CD4-positive, CD25-positive, alpha-beta regulatory T cell (primary cell): Measurements from ENCODE around the gene DDX10. TPM values are rescaled to one million over a fixed set of nuclear protein-coding genes. Genes with fewer than 3 reads are reported as not detected.
"Not testable (repeated sequence)": the region's sequence is repeated elsewhere in the genome, so short reads cannot be mapped to it uniquely, and the experiment has no call there.

Source experiments
- ATAC-seq, 2 donors: fragments of 150-1000 bp; cut with Tn5 transposase; one replicate each; pipeline ENCODE4 v1.10.0; 2021; ENCODE audit warnings: low read depth in 2 of 2, moderate number of reproducible peaks in 2 of 2, moderate library complexity in 1 of 2
- DNase-seq, 3 donors: peaks; one replicate each; pipeline versions ENCODE4 v3.0.0 to v3.0.0-alpha.2; 2012 to 2022; ENCODE audit warnings: mixed read lengths in 1 of 3
- H3K27ac ChIP-seq: one replicate; pipeline ENCODE4 v1.7.0; 2013; ENCODE audit warnings: mild to moderate bottlenecking, low read length; ENCODE audit not compliant: insufficient read depth, poor library complexity, severe bottlenecking
- H3K27me3 ChIP-seq: one replicate; pipeline ENCODE4 v1.7.0; 2013; ENCODE audit warnings: low read length; ENCODE audit not compliant: control insufficient read depth, insufficient read depth
- H3K36me3 ChIP-seq: one replicate; pipeline ENCODE4 v1.7.0; 2013; ENCODE audit warnings: mild to moderate bottlenecking, low read length, moderate library complexity; ENCODE audit not compliant: control insufficient read depth, insufficient read depth
- H3K4me1 ChIP-seq: 2 replicates; pipeline ENCODE4 v1.7.0; 2013; ENCODE audit warnings: mild to moderate bottlenecking, low read length; ENCODE audit not compliant: insufficient read depth, control insufficient read depth, poor library complexity, severe bottlenecking
- H3K4me3 ChIP-seq: one replicate; pipeline ENCODE4 v1.7.0; 2013; ENCODE audit warnings: low read depth, mild to moderate bottlenecking, low read length, moderate library complexity
- H3K9me3 ChIP-seq, 2 experiments: 1 replicate in 1 of 2; 2 replicates in 1 of 2; pipeline ENCODE4 v1.7.0; 2013; ENCODE audit warnings: low read length in 2 of 2, mild to moderate bottlenecking in 1 of 2, moderate library complexity in 1 of 2; ENCODE audit not compliant: control insufficient read depth in 2 of 2
- H3K27ac Mint-ChIP-seq, 3 donors: one replicate each; pipeline ENCODE4 v1.8.0; 2020 to 2022; ENCODE audit warnings: mild to moderate bottlenecking in 3 of 3, mixed read lengths in 3 of 3, moderate library complexity in 2 of 3
- H3K27me3 Mint-ChIP-seq: one replicate; pipeline ENCODE4 v1.8.0; 2022; ENCODE audit warnings: mild to moderate bottlenecking, mixed read lengths
- H3K36me3 Mint-ChIP-seq: one replicate; pipeline ENCODE4 v1.8.0; 2020; ENCODE audit warnings: mixed read lengths
- H3K4me1 Mint-ChIP-seq, 4 donors: one replicate each; pipeline ENCODE4 v1.8.0; 2020 to 2022; ENCODE audit warnings: mixed read lengths in 4 of 4, mild to moderate bottlenecking in 1 of 4
- H3K4me3 Mint-ChIP-seq, 4 donors: one replicate each; pipeline ENCODE4 v1.8.0; 2020 to 2022; ENCODE audit warnings: mild to moderate bottlenecking in 4 of 4, mixed read lengths in 4 of 4, moderate library complexity in 3 of 4
- H3K9me3 Mint-ChIP-seq, 7 donors: one replicate each; pipeline ENCODE4 v1.8.0; 2020 to 2022; ENCODE audit warnings: mixed read lengths in 7 of 7, mild to moderate bottlenecking in 3 of 7, moderate library complexity in 2 of 7
- polyA plus RNA-seq, 4 donors: library from polyadenylated mRNA; unstranded; fragments of 300-500 nt; fragmentation: Illumina TruSeq; gene quantifications; one replicate each; pipeline ENCODE4 v1.2.3, GENCODE V29; 2021
- total RNA-seq: library from RNA; stranded (reverse); gene quantifications from one replicate; pipeline ENCODE4 v1.2.3, GENCODE V29; 2022

Gene DDX10
- total and polyA plus RNA-seq, 5 donors from 2014 or later: 10.5 to 23.3 (median 14.0) TPM

DNA sequence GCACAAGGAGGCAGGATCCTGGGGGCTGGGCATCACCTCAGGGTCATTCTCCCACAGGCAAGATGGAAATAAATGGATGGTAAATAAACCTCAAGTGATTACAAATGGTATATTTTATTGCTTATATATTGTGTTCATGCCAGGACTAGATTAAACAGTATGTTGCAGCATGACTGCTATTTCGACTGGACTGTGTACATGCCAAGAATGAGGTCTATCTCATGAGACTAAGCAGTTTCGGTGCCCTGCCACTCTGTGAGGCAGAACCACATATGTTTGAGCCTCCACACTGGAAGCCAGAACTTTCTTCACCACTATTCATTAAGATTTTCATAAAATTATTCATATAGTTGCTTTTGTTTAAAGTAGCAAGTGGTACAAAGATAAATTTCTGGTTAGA is 140.2 kb downstream of the DDX10 start:
- ATAC-seq: no peak
- Histone ChIP-seq H3K36me3 (no peaks in the 10 kb centered on the region), H3K4me3 (no peak overlapping the region), H3K9me3 (no peaks in the 10 kb centered on the region), H3K27ac (no peak overlapping the region), H3K4me1 (no peaks in the 10 kb centered on the region), H3K27me3 (no peaks in the 10 kb centered on the region)
- H3K4me1 Mint-ChIP-seq: peaks cover 0 to 9% (median 3%) of the 10 kb centered on the region in 4 donors
- no peak overlapping the region for H3K4me3 Mint-ChIP-seq
- peaks cover 13% of the 10 kb centered on the region for H3K36me3 Mint-ChIP-seq
- no peak overlapping the region for H3K27ac Mint-ChIP-seq
- peaks cover 0 to 8% (median 0%) of the 10 kb centered on the region in 7 donors for H3K9me3 Mint-ChIP-seq
- no peaks in the 10 kb centered on the region for H3K27me3 Mint-ChIP-seq
- DNase-seq: no peak

DNA sequence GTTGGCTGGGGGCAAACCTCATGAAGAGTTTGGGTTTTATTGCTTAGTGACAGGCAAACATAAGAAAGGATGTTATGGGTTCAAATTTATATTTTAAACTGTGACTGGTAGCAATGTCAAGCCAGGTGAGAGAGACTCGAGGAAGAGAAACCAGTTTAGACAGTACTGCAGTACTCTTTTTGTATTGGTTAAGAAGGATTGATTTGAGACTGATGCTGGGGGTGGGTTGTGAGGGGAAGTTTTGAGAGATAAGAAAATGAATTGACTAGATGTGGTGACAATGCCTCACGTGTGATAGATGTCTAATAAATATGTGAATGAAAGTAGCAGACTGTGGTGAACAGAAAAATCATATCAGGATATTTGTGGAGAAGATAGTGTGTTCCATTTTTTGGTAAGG is 142.4 kb downstream of the DDX10 start:
- DNase-seq (no peak), ATAC-seq (no peak)
- Mint-ChIP-seq H3K27ac (no peak overlapping the region), H3K9me3 (peaks cover 0 to 8% (median 0%) of the 10 kb centered on the region in 7 donors), H3K27me3 (no peaks in the 10 kb centered on the region), H3K36me3 (peaks cover 17% of the 10 kb centered on the region), H3K4me3 (no peak overlapping the region), H3K4me1 (peaks cover 0 to 5% (median 4%) of the 10 kb centered on the region in 4 donors)
- Histone ChIP-seq H3K4me1 (no peaks in the 10 kb centered on the region), H3K4me3 (no peak overlapping the region), H3K27ac (no peak overlapping the region), H3K27me3 (no peaks in the 10 kb centered on the region), H3K36me3 (no peaks in the 10 kb centered on the region), H3K9me3 (no peaks in the 10 kb centered on the region)

DNA sequence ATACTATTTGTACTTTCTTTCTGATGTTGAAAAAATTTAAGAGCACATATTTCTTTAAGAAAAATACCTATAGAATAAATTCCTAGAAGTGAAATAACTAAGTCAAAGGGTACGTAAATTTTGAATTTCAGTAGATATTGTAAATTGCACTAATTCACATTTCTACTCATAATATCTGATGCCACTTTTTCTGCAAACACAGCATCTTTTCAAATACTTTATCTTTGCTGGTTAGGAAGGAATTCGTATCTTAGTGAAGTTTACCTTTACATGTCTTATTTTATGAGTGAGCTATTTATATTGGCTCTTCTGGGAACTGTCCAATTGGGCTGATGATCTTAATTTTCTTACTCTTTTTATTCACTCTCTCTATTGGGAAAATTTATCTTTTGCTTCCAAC is 148.2 kb downstream of the DDX10 start:
- Mint-ChIP-seq H3K9me3 (peaks cover 0 to 8% (median 0%) of the 10 kb centered on the region in 7 donors), H3K27ac (no peak overlapping the region), H3K4me1 (peaks cover 5 to 16% (median 7%) of the 10 kb centered on the region in 4 donors), H3K27me3 (no peaks in the 10 kb centered on the region), H3K36me3 (peaks cover 12% of the 10 kb centered on the region), H3K4me3 (no peak overlapping the region)
- H3K4me1 ChIP-seq: no peaks in the 10 kb centered on the region
- no peaks in the 10 kb centered on the region for H3K36me3 ChIP-seq
- H3K4me3 ChIP-seq: no peak overlapping the region
- H3K27me3 ChIP-seq: no peaks in the 10 kb centered on the region
- H3K27ac ChIP-seq: no peak overlapping the region
- no peaks in the 10 kb centered on the region for H3K9me3 ChIP-seq
- no peak for ATAC-seq
- DNase-seq: no peak

DNA sequence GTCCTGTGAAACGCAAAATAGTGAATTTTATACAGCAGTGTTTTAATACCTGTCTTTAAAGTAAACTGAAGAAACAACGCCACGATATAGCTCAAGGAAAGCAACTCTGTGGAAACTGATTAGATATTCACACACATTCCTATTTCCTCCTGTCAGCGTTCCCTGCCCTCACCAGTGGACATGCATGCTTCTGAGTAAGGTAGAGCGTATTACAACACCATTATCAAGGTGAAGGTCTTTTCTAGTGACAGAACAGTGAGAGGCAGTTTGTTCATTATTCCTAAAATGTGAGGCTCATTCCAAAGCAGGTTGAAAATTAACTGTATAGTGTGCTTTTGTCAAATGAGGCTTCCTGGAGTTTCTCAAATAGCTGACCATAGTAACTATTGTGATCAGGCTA is 153.1 kb downstream of the DDX10 start:
- ATAC-seq (no peak), DNase-seq (no peak)
- Histone ChIP-seq H3K27ac (no peak overlapping the region), H3K4me3 (no peak overlapping the region), H3K27me3 (no peaks in the 10 kb centered on the region), H3K9me3 (no peaks in the 10 kb centered on the region), H3K36me3 (no peaks in the 10 kb centered on the region), H3K4me1 (no peaks in the 10 kb centered on the region)
- no peaks in the 10 kb centered on the region for H3K36me3 Mint-ChIP-seq
- no peaks in the 10 kb centered on the region for H3K27me3 Mint-ChIP-seq
- H3K4me1 Mint-ChIP-seq: peaks cover 0 to 23% (median 5%) of the 10 kb centered on the region in 4 donors
- H3K27ac Mint-ChIP-seq: no peak overlapping the region
- peaks cover 0 to 2% (median 0%) of the 10 kb centered on the region in 7 donors for H3K9me3 Mint-ChIP-seq
- no peak overlapping the region for H3K4me3 Mint-ChIP-seq

DNA sequence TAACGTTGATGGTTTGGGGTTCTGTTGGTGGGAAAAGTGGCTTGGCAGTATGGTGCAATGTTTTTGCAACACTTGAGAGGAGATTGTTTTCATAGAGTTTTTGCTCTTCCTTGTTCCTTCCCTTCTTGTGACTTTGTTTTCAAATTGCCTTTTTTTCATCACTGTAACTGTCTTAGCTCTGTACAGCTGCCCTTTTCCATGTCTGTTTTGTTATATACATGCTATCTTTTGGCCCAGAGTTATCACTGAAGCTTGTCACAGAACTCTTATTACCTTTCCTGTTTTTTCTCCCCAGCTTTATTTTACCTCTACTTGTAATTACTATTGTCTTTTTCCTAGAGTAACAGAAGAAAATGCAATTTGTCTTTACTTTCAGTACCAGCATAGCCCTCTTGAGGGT is 154.1 kb downstream of the DDX10 start:
- Histone ChIP-seq H3K4me3 (no peak overlapping the region), H3K27me3 (no peaks in the 10 kb centered on the region), H3K27ac (no peak overlapping the region), H3K9me3 (no peaks in the 10 kb centered on the region), H3K36me3 (no peaks in the 10 kb centered on the region), H3K4me1 (no peaks in the 10 kb centered on the region)
- no peak for ATAC-seq
- H3K27me3 Mint-ChIP-seq: no peaks in the 10 kb centered on the region
- no peak overlapping the region for H3K27ac Mint-ChIP-seq
- H3K4me3 Mint-ChIP-seq: no peak overlapping the region
- peaks cover 0 to 2% (median 0%) of the 10 kb centered on the region in 7 donors for H3K9me3 Mint-ChIP-seq
- no peak for DNase-seq
- H3K4me1 Mint-ChIP-seq: peaks cover 0 to 19% (median 3%) of the 10 kb centered on the region in 4 donors
- no peaks in the 10 kb centered on the region for H3K36me3 Mint-ChIP-seq

DNA sequence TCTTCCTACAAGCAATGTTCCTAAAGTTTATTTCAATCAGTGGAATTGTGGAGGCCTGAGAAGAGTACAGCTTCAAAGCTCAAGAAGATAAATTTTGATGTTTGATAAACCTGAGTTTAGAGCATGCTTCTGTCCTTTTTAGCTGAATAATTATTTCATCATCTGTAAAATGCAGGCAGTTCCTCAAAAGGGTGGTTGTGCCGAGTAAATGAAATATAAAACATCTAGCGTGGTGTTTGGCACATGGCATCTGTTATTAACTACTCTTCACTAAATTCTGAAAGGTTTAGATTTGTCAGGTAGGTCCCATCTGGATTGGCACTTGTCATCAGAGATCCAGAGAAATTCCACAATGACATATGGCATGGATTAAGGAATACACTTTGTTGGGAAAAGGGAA is 155.1 kb downstream of the DDX10 start:
- Histone ChIP-seq H3K4me3 (no peak overlapping the region), H3K36me3 (no peaks in the 10 kb centered on the region), H3K27me3 (no peaks in the 10 kb centered on the region), H3K9me3 (no peaks in the 10 kb centered on the region), H3K4me1 (no peaks in the 10 kb centered on the region), H3K27ac (no peak overlapping the region)
- Mint-ChIP-seq H3K4me3 (no peak overlapping the region), H3K9me3 (peaks cover 0 to 2% (median 0%) of the 10 kb centered on the region in 7 donors), H3K4me1 (peaks cover 0 to 19% (median 4%) of the 10 kb centered on the region in 4 donors), H3K36me3 (no peaks in the 10 kb centered on the region), H3K27ac (no peak overlapping the region), H3K27me3 (no peaks in the 10 kb centered on the region)
- DNase-seq (no peak), ATAC-seq (no peak)

DNA sequence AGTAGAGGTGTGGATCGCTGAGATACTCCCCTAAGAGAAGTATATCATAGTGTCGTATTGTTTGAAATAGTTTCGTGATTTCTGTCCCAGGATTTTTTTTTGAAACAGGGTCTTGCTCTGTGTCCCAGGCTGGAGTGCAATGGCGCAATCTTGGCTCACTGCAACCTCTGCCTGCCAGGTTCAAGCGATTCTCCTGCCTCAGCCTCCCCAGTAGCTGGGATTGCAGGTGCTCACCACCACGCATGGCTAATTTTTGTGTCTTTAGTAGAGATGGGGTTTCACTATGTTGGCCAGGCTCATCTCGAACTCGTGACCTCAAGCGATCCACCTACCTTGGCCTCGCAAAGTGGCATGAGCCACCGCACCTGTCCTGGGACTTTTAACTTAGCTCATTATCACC is 159.1 kb downstream of the DDX10 start:
- not testable (repeated sequence) for H3K9me3 ChIP-seq, H3K4me3 Mint-ChIP-seq

DNA sequence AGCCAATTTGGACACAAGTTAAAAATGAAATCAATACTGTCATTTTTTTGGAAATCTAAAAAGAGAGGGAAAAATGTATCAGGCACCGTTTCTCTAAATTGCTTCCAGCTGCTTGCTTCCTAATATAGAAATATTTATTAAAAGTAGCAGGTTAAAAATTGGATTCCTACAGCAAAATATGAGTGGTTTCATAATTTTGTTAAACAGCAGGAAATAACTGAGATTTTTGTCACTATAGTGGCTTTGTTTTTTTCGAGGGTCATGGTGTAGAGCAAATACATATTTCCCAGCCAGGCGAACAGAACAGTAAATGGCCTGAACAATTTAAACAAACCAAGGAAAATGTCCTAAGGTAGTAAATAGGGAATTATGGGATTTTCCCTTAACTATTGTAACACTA is 159.7 kb downstream of the DDX10 start:
- Mint-ChIP-seq H3K4me3 (no peak overlapping the region), H3K36me3 (peaks cover 4% of the 10 kb centered on the region), H3K9me3 (peaks cover 0 to 8% (median 1%) of the 10 kb centered on the region in 7 donors), H3K4me1 (peaks cover 4 to 16% (median 12%) of the 10 kb centered on the region in 4 donors), H3K27ac (no peak overlapping the region), H3K27me3 (no peaks in the 10 kb centered on the region)
- Histone ChIP-seq H3K9me3 (no peaks in the 10 kb centered on the region), H3K27me3 (no peaks in the 10 kb centered on the region), H3K27ac (no peak overlapping the region), H3K4me3 (no peak overlapping the region), H3K36me3 (no peaks in the 10 kb centered on the region), H3K4me1 (no peaks in the 10 kb centered on the region)
- DNase-seq: no peak
- no peak for ATAC-seq

More for the DNA sequence above, 159.1 kb downstream of the DDX10 start:
- not testable (repeated sequence) for H3K4me3 ChIP-seq, H3K36me3 ChIP-seq, H3K27me3 Mint-ChIP-seq, H3K27ac ChIP-seq, H3K27ac Mint-ChIP-seq, ATAC-seq, H3K27me3 ChIP-seq, DNase-seq, H3K9me3 Mint-ChIP-seq, H3K36me3 Mint-ChIP-seq, H3K4me1 ChIP-seq
- H3K4me1 Mint-ChIP-seq: peaks cover 0 to 14% (median 9%) of the 10 kb centered on the region in 4 donors
